ENCODE data around the gene CATSPERZ. TPM values are rescaled to one million over a fixed set of nuclear protein-coding genes. Genes with fewer than 3 reads are reported as not detected.
"Not testable (repeated sequence)": the region's sequence is repeated elsewhere in the genome, so short reads cannot be mapped to it uniquely, and the experiment has no call there.

CATSPERZ gene
- total and polyA plus RNA-seq, 5 donors: 0.14 TPM; not detected in 4

DNA sequence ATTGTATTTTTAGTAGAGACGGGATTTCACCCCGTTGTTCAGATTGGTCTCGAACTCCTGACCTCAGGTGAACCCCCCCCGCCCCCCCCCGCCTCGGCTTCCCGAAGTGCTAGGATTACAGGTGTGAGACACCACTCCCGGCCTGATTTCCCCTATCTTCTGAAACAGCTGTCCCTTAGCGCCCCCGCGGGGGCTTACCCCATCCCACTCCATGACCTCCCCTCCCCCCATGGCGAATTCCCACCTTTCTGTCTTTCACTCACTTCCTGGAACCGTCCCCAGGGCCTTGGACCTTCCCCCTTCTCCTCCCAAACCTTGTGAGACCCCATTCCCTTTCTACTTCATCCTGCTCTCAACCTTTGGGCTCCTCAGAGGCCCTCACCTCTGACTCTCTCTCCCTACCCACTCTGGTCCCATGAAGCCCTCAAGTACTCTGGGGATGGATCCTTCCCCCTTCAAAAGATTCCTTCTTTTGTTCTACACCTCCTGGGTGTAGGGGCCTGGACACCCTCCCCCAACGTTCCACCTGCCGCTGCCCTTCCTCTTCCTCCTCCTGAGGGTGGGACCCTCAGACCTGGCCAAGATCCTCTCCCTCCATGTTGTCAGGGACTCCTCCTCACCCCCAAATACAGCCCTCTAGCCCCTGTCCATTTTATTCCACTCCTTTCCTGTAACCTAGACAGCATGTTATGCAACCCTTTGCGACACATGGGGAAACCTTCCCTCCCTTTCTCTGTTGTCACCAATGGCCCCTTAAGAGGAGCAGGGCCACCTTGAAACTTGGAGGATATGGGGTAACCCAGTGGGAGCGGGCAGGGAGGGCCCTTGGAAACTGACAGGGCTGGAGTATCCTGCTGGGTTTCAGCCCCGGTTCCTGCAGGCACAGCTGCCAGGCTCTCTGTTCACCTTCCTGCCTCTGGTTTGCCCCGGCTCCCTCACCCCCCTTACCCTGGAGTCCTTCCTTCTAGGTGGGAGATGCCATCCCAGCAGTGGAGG is 18.9 kb downstream of the CATSPERZ start:
- Histone ChIP-seq H3K4me1 (ENCODE audit: control insufficient read depth, insufficient read depth, low read length) (no peaks in the 10 kb centered on the region), H3K9me3 (ENCODE audit: control insufficient read depth, low read length) (no peaks in the 10 kb centered on the region), H3K27ac (ENCODE audit: low read length) (peak overlapping the region; percentile 28), H3K27me3 (ENCODE audit: control insufficient read depth, insufficient read depth) (no peaks in the 10 kb centered on the region), H3K4me3 (ENCODE audit: low read length) (peak overlapping the region; percentile 82)
- 24% methylated on average over 19 of the region's 19 CpGs for WGBS
- DNase-seq (peak in 1 of 3 donors; percentile 68), ATAC-seq (no peak)
- intact Hi-C loops (cut with DNase I): no loop called here

DNA sequence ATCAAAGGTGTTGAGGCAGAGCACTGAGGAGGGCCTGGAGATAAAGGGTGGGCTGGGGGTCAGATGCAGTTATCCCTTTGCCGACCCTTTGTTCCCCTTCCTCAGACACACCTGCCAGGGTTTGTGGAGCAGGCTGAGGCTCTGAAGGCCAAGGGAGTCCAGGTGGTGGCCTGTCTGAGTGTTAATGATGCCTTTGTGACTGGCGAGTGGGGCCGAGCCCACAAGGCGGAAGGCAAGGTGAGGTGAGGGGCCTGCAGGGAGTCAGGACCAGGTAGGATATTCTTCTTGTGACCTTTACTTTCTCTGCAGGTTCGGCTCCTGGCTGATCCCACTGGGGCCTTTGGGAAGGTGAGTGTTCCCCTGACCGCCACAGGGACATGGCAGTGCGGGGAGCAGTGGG is 20.4 kb downstream of the CATSPERZ start:
- DNase-seq (peak in 2 of 3 donors; percentile 28 to 31), ATAC-seq (no peak)
- Histone ChIP-seq H3K27me3 (ENCODE audit: control insufficient read depth, insufficient read depth) (no peaks in the 10 kb centered on the region), H3K4me1 (ENCODE audit: control insufficient read depth, insufficient read depth, low read length) (no peaks in the 10 kb centered on the region), H3K4me3 (ENCODE audit: low read length) (no peak overlapping the region), H3K27ac (ENCODE audit: low read length) (no peak overlapping the region), H3K9me3 (ENCODE audit: control insufficient read depth, low read length) (no peaks in the 10 kb centered on the region)
- WGBS: 95% methylated on average over 7 of the region's 7 CpGs
- intact Hi-C loops (cut with DNase I): no loop called here

DNA sequence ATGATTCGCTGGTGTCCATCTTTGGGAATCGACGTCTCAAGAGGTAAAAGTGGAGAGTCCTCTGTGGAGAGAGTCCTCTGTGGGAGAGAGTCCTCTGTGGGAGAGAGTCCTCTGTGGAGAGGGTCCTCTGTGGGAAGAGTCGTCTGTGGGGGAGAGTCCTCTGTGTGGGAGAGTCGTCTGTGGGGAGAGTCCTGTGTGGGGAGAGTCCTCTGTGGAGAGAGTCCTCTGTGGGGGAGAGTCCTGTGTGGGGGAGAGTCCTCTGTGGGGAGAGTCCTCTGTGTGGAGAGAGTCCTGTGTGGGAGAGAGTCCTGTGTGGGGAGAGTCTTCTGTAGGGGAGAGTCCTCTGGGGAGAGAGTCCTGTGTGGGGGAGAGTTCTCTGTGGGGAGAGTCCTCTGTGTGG is 20.9 kb downstream of the CATSPERZ start:
- intact Hi-C loops (cut with DNase I): no loop called here
- Histone ChIP-seq H3K27me3 (ENCODE audit: control insufficient read depth, insufficient read depth) (no peaks in the 10 kb centered on the region), H3K27ac (ENCODE audit: low read length) (no peak overlapping the region), H3K9me3 (ENCODE audit: control insufficient read depth, low read length) (no peaks in the 10 kb centered on the region), H3K4me3 (ENCODE audit: low read length) (no peak overlapping the region), H3K4me1 (ENCODE audit: control insufficient read depth, insufficient read depth, low read length) (no peaks in the 10 kb centered on the region)
- WGBS: 82% methylated on average over 5 of the region's 5 CpGs
- ATAC-seq (no peak), DNase-seq (peak in 1 of 3 donors; percentile 13)

DNA sequence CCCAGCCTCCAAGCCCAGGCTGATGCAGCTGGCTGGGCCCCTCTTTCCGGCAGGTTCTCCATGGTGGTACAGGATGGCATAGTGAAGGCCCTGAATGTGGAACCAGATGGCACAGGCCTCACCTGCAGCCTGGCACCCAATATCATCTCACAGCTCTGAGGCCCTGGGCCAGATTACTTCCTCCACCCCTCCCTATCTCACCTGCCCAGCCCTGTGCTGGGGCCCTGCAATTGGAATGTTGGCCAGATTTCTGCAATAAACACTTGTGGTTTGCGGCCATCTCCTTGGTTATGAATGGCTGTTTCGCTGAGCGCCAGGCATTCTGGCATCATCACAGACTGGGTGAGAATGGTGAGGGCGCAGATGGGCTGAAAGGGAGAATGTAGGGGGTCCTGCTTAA is 21.4 kb downstream of the CATSPERZ start:
- DNase-seq (peak in 2 of 3 donors; percentile 14 to 18), ATAC-seq (no peak)
- intact Hi-C loops (cut with DNase I): no loop called here
- 91% methylated on average over 5 of the region's 5 CpGs for WGBS
- Histone ChIP-seq H3K9me3 (ENCODE audit: control insufficient read depth, low read length) (no peaks in the 10 kb centered on the region), H3K27ac (ENCODE audit: low read length) (no peak overlapping the region), H3K27me3 (ENCODE audit: control insufficient read depth, insufficient read depth) (no peaks in the 10 kb centered on the region), H3K4me3 (ENCODE audit: low read length) (no peak overlapping the region), H3K4me1 (ENCODE audit: control insufficient read depth, insufficient read depth, low read length) (no peaks in the 10 kb centered on the region)

DNA sequence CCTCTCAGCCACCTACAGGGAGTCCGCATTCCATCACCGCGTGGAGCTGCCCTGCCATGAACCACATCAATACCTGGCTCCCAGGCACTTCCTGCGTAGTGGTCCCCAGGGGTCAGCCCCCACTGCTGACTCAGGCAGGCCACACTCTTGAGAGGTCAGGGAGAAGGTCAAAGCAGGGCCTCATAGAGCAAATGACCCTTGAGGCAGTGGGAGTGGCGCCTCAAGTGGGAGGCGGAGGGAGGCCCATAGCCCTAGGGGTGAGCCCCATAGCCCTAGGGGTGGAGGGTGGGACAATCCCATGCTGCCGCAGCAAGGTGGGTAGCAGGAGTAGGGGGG is 22.7 kb downstream of the CATSPERZ start:
- WGBS: 81% methylated on average over 7 of the region's 7 CpGs
- intact Hi-C loops (cut with DNase I): no loop called here

DNA sequence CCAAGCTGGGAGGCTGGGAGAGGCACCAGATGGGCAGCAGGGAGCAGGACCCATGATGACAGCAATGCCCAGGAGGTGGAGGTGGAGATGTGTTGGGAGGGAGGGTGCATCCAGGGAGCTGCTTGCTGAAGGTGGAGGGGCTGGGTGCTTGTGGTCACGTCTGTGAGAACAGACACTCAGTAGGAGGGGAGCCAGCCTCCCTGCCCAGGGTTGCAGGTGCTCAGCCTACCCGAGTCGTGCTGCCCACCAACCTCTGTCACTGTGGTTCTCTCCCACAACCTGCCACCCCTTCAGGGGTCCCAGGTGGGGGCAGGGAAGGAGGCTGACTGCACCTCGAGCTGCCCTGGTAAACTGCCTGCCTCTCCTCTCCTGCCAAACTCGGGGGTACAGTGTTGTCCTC is 23.2 kb downstream of the CATSPERZ start:
- 76% methylated on average over 5 of the region's 5 CpGs for WGBS
- H3K27me3 ChIP-seq (ENCODE audit: control insufficient read depth, insufficient read depth): no peaks in the 10 kb centered on the region
- intact Hi-C loops (cut with DNase I): no loop called here
- no peak overlapping the region for H3K4me3 ChIP-seq (ENCODE audit: low read length)
- peak in 2 of 3 donors; percentile 42 for DNase-seq
- no peaks in the 10 kb centered on the region for H3K4me1 ChIP-seq (ENCODE audit: control insufficient read depth, insufficient read depth, low read length)
- no peak for ATAC-seq
- no peak overlapping the region for H3K27ac ChIP-seq (ENCODE audit: low read length)
- no peaks in the 10 kb centered on the region for H3K9me3 ChIP-seq (ENCODE audit: control insufficient read depth, low read length)

More for the DNA sequence above, 22.7 kb downstream of the CATSPERZ start:
- H3K4me3 ChIP-seq (ENCODE audit: low read length): no peak overlapping the region
- no peaks in the 10 kb centered on the region for H3K27me3 ChIP-seq (ENCODE audit: control insufficient read depth, insufficient read depth)
- H3K9me3 ChIP-seq (ENCODE audit: control insufficient read depth, low read length): no peaks in the 10 kb centered on the region
- no peak overlapping the region for H3K27ac ChIP-seq (ENCODE audit: low read length)
- ATAC-seq (no peak), DNase-seq (no peak)
- no peaks in the 10 kb centered on the region for H3K4me1 ChIP-seq (ENCODE audit: control insufficient read depth, insufficient read depth, low read length)

DNA sequence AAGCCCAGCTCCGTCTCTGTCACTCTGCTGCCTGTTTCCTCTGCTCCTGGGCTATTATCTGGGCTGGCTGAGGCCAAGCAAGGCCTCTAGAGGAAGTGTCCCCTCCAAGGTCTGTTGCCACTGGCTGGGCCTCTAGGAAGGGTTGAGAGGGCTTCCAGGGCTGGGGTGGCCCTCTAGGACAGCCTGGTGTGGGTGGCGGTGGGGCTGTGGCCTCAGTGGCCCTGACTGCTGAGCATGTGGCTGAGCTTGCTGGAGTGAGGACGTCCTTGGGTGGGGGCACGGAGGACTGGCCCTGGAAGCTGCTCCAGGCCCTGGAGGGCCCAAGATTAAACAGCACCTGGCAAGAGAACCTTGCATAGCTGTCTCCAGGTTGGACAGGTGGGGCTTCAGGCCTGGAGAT is 23.8 kb downstream of the CATSPERZ start:
- ATAC-seq; H3K27ac ChIP-seq (ENCODE audit: low read length); H3K4me1 ChIP-seq (ENCODE audit: control insufficient read depth, insufficient read depth, low read length); H3K9me3 ChIP-seq (ENCODE audit: control insufficient read depth, low read length); H3K4me3 ChIP-seq (ENCODE audit: low read length); H3K27me3 ChIP-seq (ENCODE audit: control insufficient read depth, insufficient read depth); intact Hi-C loops (cut with DNase I): not testable (repeated sequence)
- WGBS: 84% methylated on average over 4 of the region's 4 CpGs
- peak in 2 of 3 donors; percentile 41 to 44 for DNase-seq

DNA sequence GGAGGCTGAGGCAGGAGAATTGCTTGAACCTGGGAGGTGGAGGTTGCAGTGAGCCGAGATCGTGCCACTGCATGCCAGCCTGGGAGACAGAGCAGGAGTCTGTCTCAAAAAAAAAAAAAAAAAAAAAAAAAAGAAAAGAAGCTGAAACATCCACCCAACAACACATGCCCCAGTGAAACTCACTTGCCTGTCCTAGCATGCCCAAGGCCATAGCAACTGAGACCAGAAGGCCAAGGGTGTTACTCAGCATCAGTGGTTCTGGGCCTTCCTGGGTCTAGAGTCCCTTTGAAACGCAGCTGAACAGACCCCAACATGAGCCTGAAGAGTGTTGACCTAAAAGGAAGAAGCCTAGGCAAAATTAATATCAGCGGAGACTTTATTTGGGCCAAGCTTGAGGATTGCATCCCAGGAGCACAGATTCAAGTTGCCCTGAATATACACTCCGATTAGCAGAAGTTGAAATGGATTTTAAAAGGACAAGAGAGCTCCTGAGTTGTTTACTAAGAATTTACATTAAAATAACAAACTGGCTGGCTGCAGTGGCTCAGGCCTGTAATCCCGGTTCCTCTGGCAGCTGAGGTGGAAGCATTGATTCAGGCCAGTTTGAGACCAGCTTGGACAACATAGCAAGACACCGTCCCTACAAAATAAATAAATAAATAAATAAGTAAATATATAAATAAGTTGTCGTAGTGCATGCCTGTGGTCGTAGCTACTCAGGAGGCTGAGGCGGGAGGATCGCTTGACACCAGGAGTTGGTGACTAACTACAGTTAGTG is 24.7 kb downstream of the CATSPERZ start:
- no peaks in the 10 kb centered on the region for H3K9me3 ChIP-seq (ENCODE audit: control insufficient read depth, low read length)
- H3K4me3 ChIP-seq (ENCODE audit: low read length): no peak overlapping the region
- no peak overlapping the region for H3K27ac ChIP-seq (ENCODE audit: low read length)
- ATAC-seq: no peak
- intact Hi-C loops (cut with DNase I): no loop called here
- DNase-seq: peak in 1 of 3 donors; percentile 5
- no peaks in the 10 kb centered on the region for H3K4me1 ChIP-seq (ENCODE audit: control insufficient read depth, insufficient read depth, low read length)
- H3K27me3 ChIP-seq (ENCODE audit: control insufficient read depth, insufficient read depth): no peaks in the 10 kb centered on the region
- WGBS: 84% methylated on average over 11 of the region's 11 CpGs

DNA sequence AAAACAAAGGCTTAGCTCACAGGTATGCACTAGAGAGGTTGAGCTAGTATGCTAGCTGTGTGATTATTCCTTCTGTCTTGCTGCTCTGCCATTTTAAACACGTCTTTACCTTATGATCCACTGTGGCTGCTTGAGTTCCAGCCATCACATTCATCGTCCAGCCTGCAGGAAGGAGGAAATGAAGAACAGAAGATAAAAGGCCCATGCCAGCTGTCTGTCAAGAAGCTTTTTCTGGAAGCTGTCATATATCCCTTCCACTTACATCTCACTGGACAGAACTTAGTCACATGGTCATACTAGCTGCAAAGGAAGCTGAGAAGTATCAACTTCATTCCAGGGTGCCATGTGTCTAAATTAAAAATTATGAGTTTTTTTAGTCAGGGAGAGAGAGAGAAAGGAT is 27.2 kb downstream of the CATSPERZ start:
- Histone ChIP-seq H3K4me1 (ENCODE audit: control insufficient read depth, insufficient read depth, low read length) (peaks cover 7% of the 10 kb centered on the region), H3K9me3 (ENCODE audit: control insufficient read depth, low read length) (no peaks in the 10 kb centered on the region), H3K4me3 (ENCODE audit: low read length) (no peak overlapping the region), H3K27me3 (ENCODE audit: control insufficient read depth, insufficient read depth) (no peaks in the 10 kb centered on the region), H3K27ac (ENCODE audit: low read length) (no peak overlapping the region)
- 82% methylated on average over 2 of the region's 2 CpGs for WGBS
- ATAC-seq (no peak), DNase-seq (no peak)
- intact Hi-C loops (cut with DNase I): no loop called here

DNA sequence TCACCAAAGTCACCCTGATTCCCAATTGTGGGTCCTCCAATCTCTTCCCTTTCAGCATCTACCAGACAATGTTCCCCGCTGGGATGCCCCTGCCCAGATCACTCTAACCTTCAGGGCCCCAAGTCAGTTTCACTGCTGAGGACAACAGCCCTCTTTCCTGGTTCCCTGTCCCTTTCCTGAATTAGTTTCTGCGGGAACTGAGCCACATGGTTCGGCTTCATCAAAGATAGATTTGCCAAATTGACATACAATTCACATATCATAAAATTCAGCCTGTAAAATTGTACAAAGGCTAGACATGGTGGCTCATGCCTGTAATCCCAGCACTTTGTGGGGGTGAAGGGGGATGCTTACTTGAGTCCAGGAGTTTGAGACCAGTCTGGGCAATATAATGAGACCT is 27.8 kb downstream of the CATSPERZ start:
- no peaks in the 10 kb centered on the region for H3K9me3 ChIP-seq (ENCODE audit: control insufficient read depth, low read length)
- DNase-seq (no peak), ATAC-seq (no peak)
- no peaks in the 10 kb centered on the region for H3K27me3 ChIP-seq (ENCODE audit: control insufficient read depth, insufficient read depth)
- peaks cover 7% of the 10 kb centered on the region for H3K4me1 ChIP-seq (ENCODE audit: control insufficient read depth, insufficient read depth, low read length)
- intact Hi-C loops (cut with DNase I): no loop called here
- no peak overlapping the region for H3K27ac ChIP-seq (ENCODE audit: low read length)
- H3K4me3 ChIP-seq (ENCODE audit: low read length): no peak overlapping the region
- 80% methylated on average over 3 of the region's 3 CpGs for WGBS

DNA sequence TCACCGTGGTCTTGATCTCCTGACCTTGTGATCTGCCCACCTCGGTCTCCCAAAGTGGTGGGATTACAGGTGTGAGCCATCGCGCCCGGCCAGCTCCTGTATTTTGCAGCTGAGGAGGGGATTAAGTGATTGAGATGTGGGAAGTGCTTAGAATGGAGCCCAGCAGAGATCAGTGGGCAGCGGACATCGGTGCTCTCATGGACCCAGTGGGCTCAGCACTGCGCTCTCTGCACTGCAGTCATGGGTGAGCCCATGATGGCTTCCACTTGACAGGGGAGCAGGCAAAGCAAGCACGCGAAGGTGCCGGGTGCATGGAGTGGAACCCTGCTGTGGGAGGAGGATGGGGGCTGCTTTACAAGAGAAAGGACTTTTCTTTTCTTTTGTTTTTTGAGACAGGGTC is 30.7 kb downstream of the CATSPERZ start:
- H3K4me1 ChIP-seq (ENCODE audit: control insufficient read depth, insufficient read depth, low read length): peaks cover 7% of the 10 kb centered on the region
- intact Hi-C loops (cut with DNase I): no loop called here
- ATAC-seq (no peak), DNase-seq (no peak)
- no peak overlapping the region for H3K27ac ChIP-seq (ENCODE audit: low read length)
- no peaks in the 10 kb centered on the region for H3K9me3 ChIP-seq (ENCODE audit: control insufficient read depth, low read length)
- 77% methylated on average over 11 of the region's 11 CpGs for WGBS
- H3K4me3 ChIP-seq (ENCODE audit: low read length): no peak overlapping the region
- no peaks in the 10 kb centered on the region for H3K27me3 ChIP-seq (ENCODE audit: control insufficient read depth, insufficient read depth)

Measured in right cardiac atrium (tissue), 5 donors.